Kidney (tissue), 14 donors: Measurements from ENCODE around the gene HIKESHI. TPM values are rescaled to one million over a fixed set of nuclear protein-coding genes. Genes with fewer than 3 reads are reported as not detected.
A peak's percentile ranks its signal among the peaks of the same experiment; 100 is the strongest.

Experiments
- DNase-seq, 5 donors: peaks; one replicate each; pipeline ENCODE4 v3.0.0-alpha.2; 2013 to 2020
- FAIRE-seq: peaks from 2 replicates; lab custom pipeline; 2012; peaks lifted over from hg19 to GRCh38; lab: Jason Lieb, UNC
- H3K27ac ChIP-seq, 2 donors: one replicate each; pipeline ENCODE4 v1.7.0; 2013; ENCODE audit warnings: low read depth in 2 of 2, low read length in 2 of 2, inconsistent platforms in 1 of 2
- H3K27me3 ChIP-seq: one replicate; pipeline ENCODE4 v1.7.1; 2013; ENCODE audit warnings: low read length, inconsistent platforms; ENCODE audit not compliant: control insufficient read depth, insufficient read depth
- H3K36me3 ChIP-seq, 3 donors: one replicate each; pipeline versions ENCODE4 v1.7.0 to v1.7.1; 2013; ENCODE audit warnings: low read length in 3 of 3, control low read depth in 1 of 3, inconsistent platforms in 1 of 3; ENCODE audit not compliant: insufficient read depth in 3 of 3, control insufficient read depth in 2 of 3
- H3K4me1 ChIP-seq, 3 donors: one replicate each; pipeline versions ENCODE4 v1.7.0 to v1.7.1; 2013; ENCODE audit warnings: low read length in 3 of 3, inconsistent platforms in 1 of 3, low read depth in 1 of 3; ENCODE audit not compliant: control insufficient read depth in 2 of 3, insufficient read depth in 2 of 3
- H3K4me3 ChIP-seq, 3 donors: one replicate each; pipeline versions ENCODE4 v1.7.0 to v1.8.1; 2013; ENCODE audit warnings: low read length in 3 of 3, control low read depth in 1 of 3, inconsistent platforms in 1 of 3
- H3K9ac ChIP-seq, 3 donors: one replicate each; pipeline versions ENCODE4 v1.7.0 to v1.7.1; 2013; ENCODE audit warnings: low read length in 3 of 3, control low read depth in 1 of 3, inconsistent platforms in 1 of 3
- H3K9me3 ChIP-seq, 3 donors: one replicate each; pipeline versions ENCODE4 v1.7.0 to v1.7.1; 2013; ENCODE audit warnings: low read length in 3 of 3, control low read depth in 1 of 3, inconsistent platforms in 1 of 3; ENCODE audit not compliant: control insufficient read depth in 2 of 3, insufficient read depth in 1 of 3
- CTCF ChIP-seq: IDR thresholded peaks from 3 replicates; pipeline ENCODE4 v1.5.1; 2012; ENCODE audit warnings: mild to moderate bottlenecking, moderate library complexity, borderline replicate concordance; ENCODE audit not compliant: insufficient read depth; ENCODE audit errors: extremely low read depth
- intact Hi-C: fragments of 100-400 bp; cut with DNase I; formaldehyde crosslinking; loops from one replicate; pipeline ENCODE4 v1.11.1; 2022
- polyA plus RNA-seq: library from polyadenylated mRNA; stranded (reverse); fragments of 350-450 nt; fragmentation: Illumina TruSeq; extraction: RNeasy Lipid Tissue Mini Kit (QIAGEN cat#74804); gene quantifications from one replicate; pipeline ENCODE4 v1.2.3, GENCODE V29; 2014; ENCODE audit warnings: low read depth, low replicate concordance; ENCODE audit not compliant: insufficient read depth
- total RNA-seq: library from RNA; stranded (reverse); fragmentation: NEBNext Ultra II Directional; extraction: Animal tissue kit (Norgen Biotek cat#: 25700); gene quantifications from one replicate; pipeline ENCODE4 v1.2.1, GENCODE V29; 2021
- donor health status: control.
- donor health status: control.
- donor health status: control.
- donor health status: control.
- donor health status: control.
- donor health status: DM: yes; HTN: yes; CAD: no.
- donor health status: Normal renal cell carcinoma (clear cell type).

HIKESHI gene
- total and polyA plus RNA-seq, 2 donors from 2014 or later: 26.9 to 47.0 TPM

- no peak overlapping the region for H3K27ac ChIP-seq
- no peak overlapping the region for H3K9ac ChIP-seq
- no peaks in the 10 kb centered on the region for H3K36me3 ChIP-seq
- H3K27me3 ChIP-seq: no peaks in the 10 kb centered on the region
- no peak for FAIRE-seq
- H3K4me3 ChIP-seq: no peak overlapping the region
- TF ChIP-seq CTCF: no peak
- intact Hi-C loops: no loop called here
- H3K9me3 ChIP-seq: no peaks in the 10 kb centered on the region
- DNase-seq: no peak
- H3K4me1 ChIP-seq: no peaks in the 10 kb centered on the region
Measured at GRCh38 chr11:86386746-86387145, 84.7 kb downstream of the HIKESHI start.

GRCh38 chr11:86388198-86388597 lies 86.2 kb downstream of the HIKESHI start:
- no peak for FAIRE-seq
- Histone ChIP-seq H3K36me3 (no peaks in the 10 kb centered on the region), H3K4me1 (no peaks in the 10 kb centered on the region), H3K27ac (no peak overlapping the region), H3K4me3 (no peak overlapping the region), H3K9ac (no peak overlapping the region), H3K27me3 (no peaks in the 10 kb centered on the region), H3K9me3 (no peaks in the 10 kb centered on the region)
- no peak for TF ChIP-seq CTCF
- DNase-seq: no peak
- intact Hi-C loops: no loop called here

- Histone ChIP-seq H3K9me3 (no peaks in the 10 kb centered on the region), H3K27me3 (no peaks in the 10 kb centered on the region), H3K27ac (no peak overlapping the region), H3K36me3 (no peaks in the 10 kb centered on the region), H3K4me1 (no peaks in the 10 kb centered on the region), H3K4me3 (no peak overlapping the region), H3K9ac (no peak overlapping the region)
- DNase-seq (no peak), FAIRE-seq (no peak)
- TF ChIP-seq CTCF: no peak
- intact Hi-C loops: no loop called here
Measured at GRCh38 chr11:86390487-86390886, 88.4 kb downstream of the HIKESHI start.

- DNase-seq (peak in 4 of 5 donors; percentile 24 to 76 (median 50)), FAIRE-seq (no peak)
- no peaks in the 10 kb centered on the region for H3K9me3 ChIP-seq
- H3K4me3 ChIP-seq: no peak overlapping the region
- no peaks in the 10 kb centered on the region for H3K4me1 ChIP-seq
- no peak for TF ChIP-seq CTCF
- no peak overlapping the region for H3K27ac ChIP-seq
- H3K9ac ChIP-seq: no peak overlapping the region
- intact Hi-C loops: no loop called here
- H3K27me3 ChIP-seq: no peaks in the 10 kb centered on the region
- no peaks in the 10 kb centered on the region for H3K36me3 ChIP-seq
Measured at GRCh38 chr11:86395061-86395551, 93.1 kb downstream of the HIKESHI start.
